Measurements from ENCODE around the gene TNXB. TPM values are rescaled to one million over a fixed set of nuclear protein-coding genes. Genes with fewer than 3 reads are reported as not detected.

Gene TNXB
- total and polyA plus RNA-seq, 9 of the 15 experiments (the other 6 are each of a cell fraction or from before 2014, with no cell fraction given), result 0.14 to 28.1 (median 12.4) TPM

GRCh38 chr6:32154514-32155161 lies 45.5 kb upstream of the TNXB start (continued):
- TF ChIP-seq ZNF551 (CRISPR knock-in tag; IDR thresholded peaks at IDR 0.05), result no peak
- no peak; the same call in 1 of the 2 replicates for TF ChIP-seq TGIF2 (CRISPR knock-in tag; IDR thresholded peaks at IDR 0.05)
- no peak for TF ChIP-seq TBP (optimal IDR thresholded peaks at IDR 0.05; ENCODE audit: low read depth, low read length)
- no peak for TF ChIP-seq IRF9 (tag; IDR thresholded peaks at IDR 0.05)
- no peak for TF ChIP-seq SNIP1 (IDR thresholded peaks at IDR 0.05; ENCODE audit: low read depth)
- TF ChIP-seq, protein P1, sequence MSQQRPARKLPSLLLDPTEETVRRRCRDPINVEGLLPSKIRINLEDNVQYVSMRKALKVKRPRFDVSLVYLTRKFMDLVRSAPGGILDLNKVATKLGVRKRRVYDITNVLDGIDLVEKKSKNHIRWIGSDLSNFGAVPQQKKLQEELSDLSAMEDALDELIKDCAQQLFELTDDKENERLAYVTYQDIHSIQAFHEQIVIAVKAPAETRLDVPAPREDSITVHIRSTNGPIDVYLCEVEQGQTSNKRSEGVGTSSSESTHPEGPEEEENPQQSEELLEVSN (IDR thresholded peaks at IDR 0.05; ENCODE audit: borderline replicate concordance in 1 of 2, extremely low read depth in 1 of 2, insufficient read depth in 1 of 2, insufficient read length in 1 of 2, low read depth in 1 of 2, low read length in 1 of 2, poor library complexity in 1 of 2, severe bottlenecking in 1 of 2), result peak; percentile 53 to 66
- TF ChIP-seq, protein P2, sequence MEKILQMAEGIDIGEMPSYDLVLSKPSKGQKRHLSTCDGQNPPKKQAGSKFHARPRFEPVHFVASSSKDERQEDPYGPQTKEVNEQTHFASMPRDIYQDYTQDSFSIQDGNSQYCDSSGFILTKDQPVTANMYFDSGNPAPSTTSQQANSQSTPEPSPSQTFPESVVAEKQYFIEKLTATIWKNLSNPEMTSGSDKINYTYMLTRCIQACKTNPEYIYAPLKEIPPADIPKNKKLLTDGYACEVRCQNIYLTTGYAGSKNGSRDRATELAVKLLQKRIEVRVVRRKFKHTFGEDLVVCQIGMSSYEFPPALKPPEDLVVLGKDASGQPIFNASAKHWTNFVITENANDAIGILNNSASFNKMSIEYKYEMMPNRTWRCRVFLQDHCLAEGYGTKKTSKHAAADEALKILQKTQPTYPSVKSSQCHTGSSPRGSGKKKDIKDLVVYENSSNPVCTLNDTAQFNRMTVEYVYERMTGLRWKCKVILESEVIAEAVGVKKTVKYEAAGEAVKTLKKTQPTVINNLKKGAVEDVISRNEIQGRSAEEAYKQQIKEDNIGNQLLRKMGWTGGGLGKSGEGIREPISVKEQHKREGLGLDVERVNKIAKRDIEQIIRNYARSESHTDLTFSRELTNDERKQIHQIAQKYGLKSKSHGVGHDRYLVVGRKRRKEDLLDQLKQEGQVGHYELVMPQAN (IDR thresholded peaks at IDR 0.05; ENCODE audit: borderline replicate concordance), result peak; percentile 96
- TF ChIP-seq, protein P3, sequence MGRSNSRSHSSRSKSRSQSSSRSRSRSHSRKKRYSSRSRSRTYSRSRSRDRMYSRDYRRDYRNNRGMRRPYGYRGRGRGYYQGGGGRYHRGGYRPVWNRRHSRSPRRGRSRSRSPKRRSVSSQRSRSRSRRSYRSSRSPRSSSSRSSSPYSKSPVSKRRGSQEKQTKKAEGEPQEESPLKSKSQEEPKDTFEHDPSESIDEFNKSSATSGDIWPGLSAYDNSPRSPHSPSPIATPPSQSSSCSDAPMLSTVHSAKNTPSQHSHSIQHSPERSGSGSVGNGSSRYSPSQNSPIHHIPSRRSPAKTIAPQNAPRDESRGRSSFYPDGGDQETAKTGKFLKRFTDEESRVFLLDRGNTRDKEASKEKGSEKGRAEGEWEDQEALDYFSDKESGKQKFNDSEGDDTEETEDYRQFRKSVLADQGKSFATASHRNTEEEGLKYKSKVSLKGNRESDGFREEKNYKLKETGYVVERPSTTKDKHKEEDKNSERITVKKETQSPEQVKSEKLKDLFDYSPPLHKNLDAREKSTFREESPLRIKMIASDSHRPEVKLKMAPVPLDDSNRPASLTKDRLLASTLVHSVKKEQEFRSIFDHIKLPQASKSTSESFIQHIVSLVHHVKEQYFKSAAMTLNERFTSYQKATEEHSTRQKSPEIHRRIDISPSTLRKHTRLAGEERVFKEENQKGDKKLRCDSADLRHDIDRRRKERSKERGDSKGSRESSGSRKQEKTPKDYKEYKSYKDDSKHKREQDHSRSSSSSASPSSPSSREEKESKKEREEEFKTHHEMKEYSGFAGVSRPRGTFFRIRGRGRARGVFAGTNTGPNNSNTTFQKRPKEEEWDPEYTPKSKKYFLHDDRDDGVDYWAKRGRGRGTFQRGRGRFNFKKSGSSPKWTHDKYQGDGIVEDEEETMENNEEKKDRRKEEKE (IDR thresholded peaks at IDR 0.05; ENCODE audit: borderline replicate concordance in 1 of 2, control insufficient read depth in 1 of 2, low read depth in 2 of 2, low read length in 1 of 2), result no peak
- no peak for TF ChIP-seq NFYB (IDR thresholded peaks at IDR 0.05; ENCODE audit: extremely low read depth, insufficient read length)
- no peak for TF ChIP-seq ZBTB12 (CRISPR knock-in tag; IDR thresholded peaks at IDR 0.05)
- no peak for TF ChIP-seq PHF20 (IDR thresholded peaks at IDR 0.05; ENCODE audit: partially characterized antibody)
- TF ChIP-seq, protein P4, sequence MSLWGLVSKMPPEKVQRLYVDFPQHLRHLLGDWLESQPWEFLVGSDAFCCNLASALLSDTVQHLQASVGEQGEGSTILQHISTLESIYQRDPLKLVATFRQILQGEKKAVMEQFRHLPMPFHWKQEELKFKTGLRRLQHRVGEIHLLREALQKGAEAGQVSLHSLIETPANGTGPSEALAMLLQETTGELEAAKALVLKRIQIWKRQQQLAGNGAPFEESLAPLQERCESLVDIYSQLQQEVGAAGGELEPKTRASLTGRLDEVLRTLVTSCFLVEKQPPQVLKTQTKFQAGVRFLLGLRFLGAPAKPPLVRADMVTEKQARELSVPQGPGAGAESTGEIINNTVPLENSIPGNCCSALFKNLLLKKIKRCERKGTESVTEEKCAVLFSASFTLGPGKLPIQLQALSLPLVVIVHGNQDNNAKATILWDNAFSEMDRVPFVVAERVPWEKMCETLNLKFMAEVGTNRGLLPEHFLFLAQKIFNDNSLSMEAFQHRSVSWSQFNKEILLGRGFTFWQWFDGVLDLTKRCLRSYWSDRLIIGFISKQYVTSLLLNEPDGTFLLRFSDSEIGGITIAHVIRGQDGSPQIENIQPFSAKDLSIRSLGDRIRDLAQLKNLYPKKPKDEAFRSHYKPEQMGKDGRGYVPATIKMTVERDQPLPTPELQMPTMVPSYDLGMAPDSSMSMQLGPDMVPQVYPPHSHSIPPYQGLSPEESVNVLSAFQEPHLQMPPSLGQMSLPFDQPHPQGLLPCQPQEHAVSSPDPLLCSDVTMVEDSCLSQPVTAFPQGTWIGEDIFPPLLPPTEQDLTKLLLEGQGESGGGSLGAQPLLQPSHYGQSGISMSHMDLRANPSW (CRISPR knock-in tag; IDR thresholded peaks at IDR 0.05), result no peak
- no peak for TF ChIP-seq FUS (optimal IDR thresholded peaks at IDR 0.05; ENCODE audit: low read depth, low read length)
- TF ChIP-seq MCM5 (IDR thresholded peaks at IDR 0.05; ENCODE audit: low read depth), result no peak
- no peak for TF ChIP-seq FOXJ3 (CRISPR knock-in tag; IDR thresholded peaks at IDR 0.05)
- TF ChIP-seq BCOR (IDR thresholded peaks at IDR 0.05), result peak; percentile 32; the same call in 1 of the 2 replicates

Measured in K562 (cell line).